Measurements from ENCODE around the gene JMJD8.
A peak's percentile ranks its signal among the peaks of the same experiment; 100 is the strongest.

Gene JMJD8

DNA sequence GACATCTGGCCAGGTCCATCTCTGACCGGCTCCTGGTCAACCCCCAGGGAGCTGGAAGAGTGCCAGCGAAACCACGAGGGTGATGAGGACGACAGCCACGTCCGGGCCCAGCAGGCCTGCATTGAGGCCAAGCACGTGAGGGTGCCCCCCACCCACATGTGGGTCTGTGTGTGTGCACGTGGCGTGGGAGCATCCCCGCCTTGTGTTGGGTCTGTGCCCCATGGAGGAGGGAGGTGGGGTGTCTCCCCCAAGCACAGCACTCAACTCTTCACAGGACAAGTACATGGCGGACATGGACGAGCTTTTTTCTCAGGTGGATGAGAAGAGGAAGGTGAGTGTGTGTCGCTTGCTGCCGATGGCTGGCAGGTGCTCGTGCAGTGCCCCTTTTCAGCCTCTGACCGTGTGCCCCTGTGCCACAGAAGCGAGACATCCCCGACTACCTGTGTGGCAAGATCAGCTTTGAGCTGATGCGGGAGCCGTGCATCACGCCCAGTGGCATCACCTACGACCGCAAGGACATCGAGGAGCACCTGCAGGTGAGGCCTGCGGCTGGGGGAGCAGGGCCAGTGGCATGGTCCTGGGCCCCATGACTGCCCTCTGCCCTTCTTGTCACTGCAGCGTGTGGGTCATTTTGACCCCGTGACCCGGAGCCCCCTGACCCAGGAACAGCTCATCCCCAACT is 2.2 kb downstream of the JMJD8 start:
- Mint-ChIP-seq H3K9me3 (no peaks in the 10 kb centered on the region), H3K4me1 (ENCODE audit: low read depth) (peaks cover 12% of the 10 kb centered on the region), H3K27ac (no peak overlapping the region)

DNA sequence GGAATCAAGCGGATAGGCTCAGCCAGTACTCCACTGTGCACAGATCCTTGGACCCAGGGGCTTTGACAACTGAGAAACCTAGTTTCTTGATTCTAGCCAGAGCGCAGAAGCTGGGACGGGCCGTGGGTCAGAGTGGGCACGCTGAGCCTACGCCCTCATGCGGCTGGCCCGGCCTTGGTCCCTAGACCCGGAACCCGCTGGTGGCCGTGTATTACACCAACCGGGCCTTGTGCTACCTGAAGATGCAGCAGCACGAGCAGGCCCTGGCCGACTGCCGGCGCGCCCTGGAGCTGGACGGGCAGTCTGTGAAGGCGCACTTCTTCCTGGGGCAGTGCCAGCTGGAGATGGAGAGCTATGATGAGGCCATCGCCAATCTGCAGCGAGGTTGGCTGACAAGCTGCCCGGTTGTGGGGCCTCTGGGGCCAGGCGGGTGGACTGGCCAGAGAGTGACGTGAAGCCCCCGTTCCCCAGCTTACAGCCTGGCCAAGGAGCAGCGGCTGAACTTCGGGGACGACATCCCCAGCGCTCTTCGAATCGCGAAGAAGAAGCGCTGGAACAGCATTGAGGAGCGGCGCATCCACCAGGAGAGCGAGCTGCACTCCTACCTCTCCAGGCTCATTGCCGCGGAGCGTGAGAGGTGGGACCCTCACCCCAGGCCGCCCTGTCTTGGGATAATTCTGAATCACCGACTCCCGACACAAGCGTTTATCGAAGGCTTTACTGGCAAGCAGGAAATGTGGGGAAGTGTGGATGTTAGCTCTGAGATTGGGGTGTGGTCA is 3.0 kb downstream of the JMJD8 start:
- no peak for DNase-seq (ENCODE audit: low spot score)
- no peaks in the 10 kb centered on the region for H3K9me3 Mint-ChIP-seq
- H3K27ac Mint-ChIP-seq: no peak overlapping the region

More for the DNA sequence above, 2.2 kb downstream of the JMJD8 start:
- no peaks in the 10 kb centered on the region for H3K27me3 Mint-ChIP-seq (ENCODE audit: low read depth)
- no peak for DNase-seq (ENCODE audit: low spot score)
- H3K36me3 Mint-ChIP-seq (ENCODE audit: low read depth): peaks cover 15% of the 10 kb centered on the region
- H3K4me3 Mint-ChIP-seq: peak overlapping the region; percentile 77

DNA sequence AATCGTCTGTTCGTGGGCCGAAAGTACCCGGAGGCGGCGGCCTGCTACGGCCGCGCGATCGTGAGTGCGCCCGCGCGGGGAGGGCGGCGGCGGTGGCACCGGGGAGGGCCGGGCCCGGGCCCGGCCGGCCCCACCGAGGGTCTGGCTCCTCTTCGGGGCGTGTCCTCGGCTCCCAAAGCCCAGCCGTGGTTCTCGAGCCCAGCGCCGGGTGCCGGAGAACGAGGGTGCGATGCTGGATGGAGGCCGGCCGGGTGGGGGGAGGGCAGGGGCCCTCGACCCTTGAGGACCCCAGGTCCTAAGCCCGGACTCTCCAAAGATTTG is 3.5 kb downstream of the JMJD8 start:
- H3K36me3 Mint-ChIP-seq (ENCODE audit: low read depth): peaks cover 15% of the 10 kb centered on the region
- H3K27ac Mint-ChIP-seq: no peak overlapping the region
- H3K4me3 Mint-ChIP-seq: peak overlapping the region; percentile 77
- no peak for DNase-seq (ENCODE audit: low spot score)
- H3K9me3 Mint-ChIP-seq: no peaks in the 10 kb centered on the region
- peaks cover 12% of the 10 kb centered on the region for H3K4me1 Mint-ChIP-seq (ENCODE audit: low read depth)
- no peaks in the 10 kb centered on the region for H3K27me3 Mint-ChIP-seq (ENCODE audit: low read depth)

More for the DNA sequence above, 3.0 kb downstream of the JMJD8 start:
- peaks cover 15% of the 10 kb centered on the region for H3K36me3 Mint-ChIP-seq (ENCODE audit: low read depth)
- H3K4me3 Mint-ChIP-seq: peak overlapping the region; percentile 77
- peaks cover 12% of the 10 kb centered on the region for H3K4me1 Mint-ChIP-seq (ENCODE audit: low read depth)
- no peaks in the 10 kb centered on the region for H3K27me3 Mint-ChIP-seq (ENCODE audit: low read depth)

DNA sequence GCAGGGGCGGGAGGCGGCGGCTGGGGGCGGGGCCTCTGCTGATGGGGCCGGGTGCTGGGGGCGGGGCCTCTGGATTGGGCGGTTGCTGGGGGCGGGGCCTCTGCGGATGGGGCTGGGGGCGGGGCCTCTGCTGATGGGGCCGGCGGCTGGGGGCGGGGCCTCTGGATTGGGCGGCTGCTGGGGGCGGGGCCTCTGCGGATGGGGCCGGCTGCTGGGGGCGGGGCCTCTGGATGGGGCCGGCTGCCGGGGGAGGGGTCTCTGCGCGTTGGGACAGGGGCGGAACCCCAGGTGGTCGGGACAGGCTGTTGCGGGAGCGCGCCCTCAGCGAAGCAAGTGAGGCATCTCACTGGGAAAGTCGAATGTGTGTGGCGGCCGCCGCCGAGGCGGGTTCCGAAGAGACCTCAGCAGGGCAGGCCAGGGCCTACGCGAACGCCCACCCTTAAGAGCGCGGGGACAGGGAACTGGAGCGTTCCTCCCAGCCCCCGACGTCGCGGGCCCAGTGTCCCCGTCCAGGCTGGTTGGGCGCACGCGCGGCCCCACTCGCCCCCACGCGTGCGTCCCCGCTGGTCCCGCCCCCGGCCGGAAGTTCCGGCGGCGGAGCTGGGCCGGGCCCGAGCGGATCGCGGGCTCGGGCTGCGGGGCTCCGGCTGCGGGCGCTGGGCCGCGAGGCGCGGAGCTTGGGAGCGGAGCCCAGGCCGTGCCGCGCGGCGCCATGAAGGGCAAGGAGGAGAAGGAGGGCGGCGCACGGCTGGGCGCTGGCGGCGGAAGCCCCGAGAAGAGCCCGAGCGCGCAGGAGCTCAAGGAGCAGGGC is 4.1 kb downstream of the JMJD8 start, which contains the start of gene STUB1:
TSS of gene STUB1 (plus strand) at position 597 of the 811 bp plus-strand sequence. CDS start at position 713, 116 bp downstream.
- peaks cover 12% of the 10 kb centered on the region for H3K4me1 Mint-ChIP-seq (ENCODE audit: low read depth)
- peaks cover 15% of the 10 kb centered on the region for H3K36me3 Mint-ChIP-seq (ENCODE audit: low read depth)
- DNase-seq (ENCODE audit: low spot score): peak; percentile 86
- peaks cover 3% of the 10 kb centered on the region for H3K27me3 Mint-ChIP-seq (ENCODE audit: low read depth)
- H3K4me3 Mint-ChIP-seq: peak within 1 kb of the TSS; percentile 83
- peak within 1 kb of the TSS; percentile 77 for H3K27ac Mint-ChIP-seq
- H3K9me3 Mint-ChIP-seq: no peaks in the 10 kb centered on the region

DNA sequence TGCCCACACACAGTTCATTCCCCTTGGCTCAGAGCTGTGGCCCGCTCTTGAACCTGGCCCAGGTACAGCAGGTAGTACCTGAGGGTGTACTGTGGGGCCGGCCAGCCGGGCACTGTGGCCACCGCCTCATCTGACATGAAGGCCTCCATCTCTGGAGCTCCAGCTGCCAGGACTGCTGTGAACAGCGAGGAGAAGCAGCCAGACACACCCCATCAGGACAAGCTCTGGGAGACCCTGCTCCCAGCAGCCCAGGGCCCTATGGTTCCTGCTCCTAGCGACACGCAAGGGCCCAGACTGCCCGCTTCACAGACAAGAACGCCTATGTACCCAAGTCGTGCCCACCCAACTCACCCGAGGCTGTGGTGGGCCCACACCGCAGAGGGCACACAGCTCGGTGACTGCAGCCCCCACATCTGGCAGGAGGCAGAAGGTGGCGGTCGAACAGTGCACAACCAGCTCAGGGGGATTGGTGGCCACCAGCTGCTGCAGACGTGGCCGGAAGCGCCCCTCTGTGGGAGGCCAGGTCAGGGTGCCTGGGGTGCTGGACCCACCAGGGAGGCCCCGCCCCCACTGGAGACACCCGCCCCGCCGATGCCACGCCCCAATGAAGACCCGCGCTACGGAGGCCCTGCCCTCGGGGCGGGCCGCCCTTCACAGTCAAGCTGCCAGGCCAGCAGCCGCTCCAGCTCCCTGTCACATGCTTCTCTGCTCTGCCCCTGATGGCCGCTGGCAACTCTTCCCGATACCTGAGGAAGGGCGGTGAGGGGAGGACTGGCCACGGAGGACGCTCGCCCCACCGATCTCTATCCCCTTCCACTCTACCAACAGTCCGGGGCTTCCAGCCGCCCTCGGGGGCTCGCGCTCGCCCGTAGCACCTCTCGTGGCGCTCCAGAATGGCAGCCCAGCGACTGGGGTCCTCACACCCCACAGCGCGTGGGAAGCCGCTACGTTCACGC is 5.0 kb downstream of the JMJD8 start:
- Mint-ChIP-seq H3K27ac (no peak overlapping the region), H3K9me3 (no peaks in the 10 kb centered on the region), H3K4me3 (peak overlapping the region; percentile 80), H3K4me1 (ENCODE audit: low read depth) (peaks cover 12% of the 10 kb centered on the region), H3K36me3 (ENCODE audit: low read depth) (peaks cover 15% of the 10 kb centered on the region), H3K27me3 (ENCODE audit: low read depth) (peaks cover 4% of the 10 kb centered on the region)
- peak; percentile 38 for DNase-seq (ENCODE audit: low spot score)

DNA sequence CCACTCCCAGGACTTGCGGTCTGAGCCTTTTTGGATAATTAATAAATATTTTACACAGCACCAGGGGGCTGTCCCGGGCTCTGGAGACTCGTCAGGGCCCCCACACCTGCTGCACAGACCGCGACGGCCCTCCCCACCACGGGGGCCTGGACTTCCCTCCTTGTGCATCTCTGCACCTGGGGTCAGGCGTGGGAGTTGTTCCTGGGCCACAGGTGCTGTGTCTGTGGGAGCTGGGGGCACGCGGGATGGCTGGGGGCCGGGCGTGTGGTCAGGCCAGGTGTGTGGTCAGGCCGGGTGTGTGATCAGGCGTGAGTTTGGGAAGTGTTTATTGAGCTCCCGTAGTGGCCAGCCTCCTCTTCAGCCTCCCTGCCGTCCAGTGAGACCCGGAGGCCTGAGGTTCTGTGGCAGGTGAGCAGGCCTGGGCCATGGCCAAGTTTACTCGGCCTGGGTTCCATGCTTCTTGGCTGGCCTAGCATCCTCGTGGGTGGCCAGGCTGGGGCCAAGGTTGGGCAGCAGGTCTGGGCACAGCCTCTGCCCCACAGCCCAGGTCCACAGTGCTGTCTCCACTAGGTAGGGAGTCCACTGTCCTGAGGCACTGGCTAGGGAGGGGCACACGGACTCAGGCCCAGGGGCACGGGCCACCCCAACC is 5.8 kb downstream of the JMJD8 start:
- peaks cover 9% of the 10 kb centered on the region for H3K4me1 Mint-ChIP-seq (ENCODE audit: low read depth)
- DNase-seq (ENCODE audit: low spot score): no peak
- peaks cover 15% of the 10 kb centered on the region for H3K36me3 Mint-ChIP-seq (ENCODE audit: low read depth)
- peaks cover 4% of the 10 kb centered on the region for H3K27me3 Mint-ChIP-seq (ENCODE audit: low read depth)
- no peak overlapping the region for H3K4me3 Mint-ChIP-seq
- H3K27ac Mint-ChIP-seq: no peak overlapping the region
- no peaks in the 10 kb centered on the region for H3K9me3 Mint-ChIP-seq

DNA sequence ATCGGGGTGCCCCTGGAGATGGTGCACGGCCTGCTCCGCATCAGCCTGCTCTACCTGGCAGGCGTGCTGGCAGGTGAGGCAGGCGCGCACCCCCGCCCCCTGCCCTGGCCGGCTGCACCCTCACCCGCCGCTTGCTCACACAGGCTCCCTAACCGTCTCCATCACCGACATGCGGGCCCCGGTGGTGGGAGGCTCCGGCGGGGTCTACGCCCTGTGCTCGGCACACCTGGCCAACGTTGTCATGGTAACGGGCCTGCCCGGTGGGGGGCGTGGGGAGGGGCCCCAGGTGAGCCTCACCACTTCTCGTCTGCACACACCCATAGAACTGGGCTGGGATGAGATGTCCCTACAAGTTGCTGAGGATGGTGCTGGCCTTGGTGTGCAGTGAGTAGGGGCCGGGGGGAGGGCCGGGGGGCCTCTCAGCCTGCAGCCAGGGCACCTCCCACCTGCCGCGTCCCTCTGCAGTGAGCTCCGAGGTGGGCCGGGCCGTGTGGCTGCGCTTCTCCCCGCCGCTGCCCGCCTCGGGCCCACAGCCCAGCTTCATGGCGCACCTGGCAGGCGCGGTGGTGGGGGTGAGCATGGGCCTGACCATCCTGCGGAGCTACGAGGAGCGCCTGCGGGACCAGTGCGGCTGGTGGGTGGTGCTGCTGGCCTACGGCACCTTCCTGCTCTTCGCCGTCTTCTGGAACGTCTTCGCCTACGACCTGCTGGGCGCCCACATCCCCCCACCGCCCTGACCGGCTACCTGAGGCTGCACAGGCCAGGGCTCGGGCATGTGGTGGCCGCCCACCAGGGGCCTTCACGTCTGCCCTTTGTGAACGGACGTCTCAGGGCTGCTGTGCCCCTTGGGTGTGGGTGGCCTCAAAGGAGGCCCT is 6.6 kb downstream of the JMJD8 start:
- no peak overlapping the region for H3K4me3 Mint-ChIP-seq
- DNase-seq (ENCODE audit: low spot score): no peak
- peaks cover 8% of the 10 kb centered on the region for H3K4me1 Mint-ChIP-seq (ENCODE audit: low read depth)
- no peak overlapping the region for H3K27ac Mint-ChIP-seq
- no peaks in the 10 kb centered on the region for H3K9me3 Mint-ChIP-seq
- peaks cover 4% of the 10 kb centered on the region for H3K27me3 Mint-ChIP-seq (ENCODE audit: low read depth)
- peaks cover 17% of the 10 kb centered on the region for H3K36me3 Mint-ChIP-seq (ENCODE audit: low read depth)

DNA sequence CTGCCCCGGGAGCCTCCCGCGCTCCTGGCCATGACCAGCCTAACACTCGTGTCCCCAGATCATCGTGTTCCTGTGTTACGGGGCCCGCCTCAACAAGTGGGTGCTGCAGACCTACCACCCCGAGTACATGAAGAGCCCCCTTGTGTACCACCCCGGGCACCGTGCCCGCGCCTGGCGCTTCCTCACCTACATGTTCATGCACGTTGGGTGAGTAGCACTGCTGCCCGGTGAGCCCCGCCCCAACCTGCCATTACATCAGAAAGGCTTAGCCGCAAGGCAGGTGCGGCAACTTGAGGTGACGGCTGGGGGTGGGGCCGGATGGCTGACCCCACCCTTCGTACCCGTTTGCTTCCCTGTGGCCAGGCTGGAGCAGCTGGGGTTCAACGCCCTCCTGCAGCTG is 7.2 kb downstream of the JMJD8 start:
- no peak overlapping the region for H3K4me3 Mint-ChIP-seq
- peaks cover 12% of the 10 kb centered on the region for H3K36me3 Mint-ChIP-seq (ENCODE audit: low read depth)
- no peaks in the 10 kb centered on the region for H3K9me3 Mint-ChIP-seq
- no peak overlapping the region for H3K27ac Mint-ChIP-seq
- no peak for DNase-seq (ENCODE audit: low spot score)
- H3K4me1 Mint-ChIP-seq (ENCODE audit: low read depth): peaks cover 4% of the 10 kb centered on the region
- peaks cover 4% of the 10 kb centered on the region for H3K27me3 Mint-ChIP-seq (ENCODE audit: low read depth)

DNA sequence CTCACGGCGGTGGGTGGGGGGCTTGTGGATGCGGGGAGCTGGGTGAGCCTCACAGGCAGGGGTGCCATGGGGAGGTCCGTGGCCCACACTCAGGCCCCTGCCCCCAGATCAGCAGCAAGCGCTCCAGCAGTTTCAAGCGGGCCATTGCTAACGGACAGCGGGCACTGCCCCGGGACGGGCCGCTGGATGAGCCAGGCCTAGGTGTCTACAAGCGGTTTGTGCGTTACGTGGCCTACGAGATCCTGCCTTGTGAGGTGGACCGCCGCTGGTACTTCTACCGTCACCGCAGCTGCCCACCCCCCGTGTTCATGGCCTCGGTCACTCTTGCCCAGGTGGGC is 7.6 kb downstream of the JMJD8 start:
- no peak overlapping the region for H3K27ac Mint-ChIP-seq
- peaks cover 4% of the 10 kb centered on the region for H3K4me1 Mint-ChIP-seq (ENCODE audit: low read depth)
- peaks cover 4% of the 10 kb centered on the region for H3K27me3 Mint-ChIP-seq (ENCODE audit: low read depth)
- H3K36me3 Mint-ChIP-seq (ENCODE audit: low read depth): peaks cover 8% of the 10 kb centered on the region
- H3K9me3 Mint-ChIP-seq: no peaks in the 10 kb centered on the region
- H3K4me3 Mint-ChIP-seq: no peak overlapping the region
- DNase-seq (ENCODE audit: low spot score): no peak

DNA sequence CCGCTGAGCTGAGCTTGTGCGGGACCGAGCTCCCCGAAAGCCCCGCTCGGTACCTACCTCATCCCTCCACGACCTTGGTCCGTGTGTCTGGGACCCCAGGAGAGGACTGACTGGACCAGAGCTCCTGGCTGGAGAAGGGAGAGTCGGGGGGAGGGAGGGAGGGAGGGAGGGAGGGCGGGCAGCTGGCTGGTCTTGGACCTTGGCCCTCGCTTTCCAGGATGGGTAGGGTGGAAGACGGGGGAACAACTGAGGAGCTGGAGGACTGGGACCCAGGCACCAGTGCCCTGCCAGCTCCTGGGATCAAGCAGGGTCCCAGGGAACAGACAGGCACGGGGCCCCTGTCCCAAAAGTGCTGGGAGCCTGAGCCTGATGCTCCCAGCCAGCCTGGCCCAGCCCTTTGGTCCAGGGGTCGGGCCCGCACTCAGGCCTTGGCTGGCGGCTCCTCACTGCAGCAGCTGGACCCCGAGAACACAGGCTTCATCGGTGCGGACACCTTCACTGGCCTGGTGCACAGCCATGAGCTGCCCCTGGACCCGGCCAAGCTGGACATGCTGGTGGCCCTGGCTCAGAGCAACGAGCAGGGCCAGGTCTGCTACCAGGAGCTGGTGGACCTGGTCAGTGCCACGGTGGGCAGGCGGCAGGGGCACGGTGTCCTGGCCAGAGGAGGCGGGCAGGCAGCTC is 8.1 kb downstream of the JMJD8 start:
- no peak overlapping the region for H3K4me3 Mint-ChIP-seq
- no peak for DNase-seq (ENCODE audit: low spot score)
- H3K36me3 Mint-ChIP-seq (ENCODE audit: low read depth): peaks cover 5% of the 10 kb centered on the region
- no peak overlapping the region for H3K27ac Mint-ChIP-seq
- peaks cover 4% of the 10 kb centered on the region for H3K27me3 Mint-ChIP-seq (ENCODE audit: low read depth)
- peaks cover 4% of the 10 kb centered on the region for H3K4me1 Mint-ChIP-seq (ENCODE audit: low read depth)
- no peaks in the 10 kb centered on the region for H3K9me3 Mint-ChIP-seq

DNA sequence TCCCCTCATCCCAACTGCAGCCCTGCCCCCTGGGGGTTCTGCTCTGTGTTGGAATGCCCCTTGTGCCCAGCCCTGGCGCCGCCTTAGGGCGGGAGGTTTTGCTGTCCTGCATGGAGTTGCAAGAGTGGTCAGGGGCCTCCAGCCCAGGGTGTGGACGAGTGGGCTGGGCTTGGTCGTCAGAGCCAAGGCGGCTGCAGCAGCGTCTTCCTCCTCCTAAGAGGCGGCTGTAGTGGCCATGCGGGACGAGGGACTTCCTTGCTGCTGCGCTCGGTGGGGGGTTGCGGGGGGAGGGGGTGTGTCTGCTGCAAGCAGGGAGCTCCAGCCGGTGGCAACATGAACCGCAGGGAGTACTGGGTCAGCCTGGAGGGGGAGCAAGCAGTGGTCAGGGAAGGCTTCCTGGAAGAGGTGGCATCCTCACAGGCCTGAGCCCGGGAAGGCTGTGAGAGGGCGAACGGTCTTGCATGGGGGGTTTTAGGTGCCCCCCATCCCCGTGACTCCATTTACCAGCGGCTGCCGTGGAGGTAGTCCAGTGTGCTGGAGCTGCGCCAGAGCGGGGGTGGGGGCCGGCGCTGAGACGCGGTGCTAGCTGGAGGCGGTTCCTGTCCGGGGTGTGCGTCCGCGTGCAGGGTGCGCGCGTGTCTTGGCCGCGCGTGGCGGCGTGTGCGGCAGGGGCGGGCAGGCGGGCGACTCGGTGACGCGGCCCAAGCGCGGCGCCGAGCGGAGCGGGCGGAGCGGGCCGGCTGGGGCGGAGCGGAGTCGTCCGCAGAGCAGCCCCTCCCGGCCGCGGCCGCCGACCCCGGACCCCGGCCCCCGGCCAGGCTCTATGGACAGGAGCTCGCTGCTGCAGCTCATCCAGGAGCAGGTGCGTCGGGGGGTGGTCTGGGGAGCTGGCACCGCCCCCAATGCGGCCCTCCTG is 8.9 kb downstream of the JMJD8 start, which contains the start of gene RHBDL1:
TSS of gene RHBDL1 (plus strand) at position 704 of the 916 bp plus-strand sequence. CDS start at position 824, 120 bp downstream.
- Mint-ChIP-seq H3K27ac (no peak within 1 kb of the TSS), H3K36me3 (ENCODE audit: low read depth) (peaks cover 3% of the 10 kb centered on the region), H3K4me1 (ENCODE audit: low read depth) (peaks cover 3% of the 10 kb centered on the region), H3K4me3 (no peak within 1 kb of the TSS), H3K9me3 (no peaks in the 10 kb centered on the region), H3K27me3 (ENCODE audit: low read depth) (peaks cover 4% of the 10 kb centered on the region)
- DNase-seq (ENCODE audit: low spot score): no peak
